Activated T-cell treated with anti-CD3 and anti-CD28 coated beads for 24 hours (primary cell): Measurements from ENCODE around the gene CRLF1.

Experiments used
- DNase-seq: peaks from one replicate; pipeline ENCODE4 v3.0.0-alpha.2; 2020; ENCODE audit warnings: low read depth

Gene CRLF1, protein sequence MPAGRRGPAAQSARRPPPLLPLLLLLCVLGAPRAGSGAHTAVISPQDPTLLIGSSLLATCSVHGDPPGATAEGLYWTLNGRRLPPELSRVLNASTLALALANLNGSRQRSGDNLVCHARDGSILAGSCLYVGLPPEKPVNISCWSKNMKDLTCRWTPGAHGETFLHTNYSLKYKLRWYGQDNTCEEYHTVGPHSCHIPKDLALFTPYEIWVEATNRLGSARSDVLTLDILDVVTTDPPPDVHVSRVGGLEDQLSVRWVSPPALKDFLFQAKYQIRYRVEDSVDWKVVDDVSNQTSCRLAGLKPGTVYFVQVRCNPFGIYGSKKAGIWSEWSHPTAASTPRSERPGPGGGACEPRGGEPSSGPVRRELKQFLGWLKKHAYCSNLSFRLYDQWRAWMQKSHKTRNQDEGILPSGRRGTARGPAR

DNA sequence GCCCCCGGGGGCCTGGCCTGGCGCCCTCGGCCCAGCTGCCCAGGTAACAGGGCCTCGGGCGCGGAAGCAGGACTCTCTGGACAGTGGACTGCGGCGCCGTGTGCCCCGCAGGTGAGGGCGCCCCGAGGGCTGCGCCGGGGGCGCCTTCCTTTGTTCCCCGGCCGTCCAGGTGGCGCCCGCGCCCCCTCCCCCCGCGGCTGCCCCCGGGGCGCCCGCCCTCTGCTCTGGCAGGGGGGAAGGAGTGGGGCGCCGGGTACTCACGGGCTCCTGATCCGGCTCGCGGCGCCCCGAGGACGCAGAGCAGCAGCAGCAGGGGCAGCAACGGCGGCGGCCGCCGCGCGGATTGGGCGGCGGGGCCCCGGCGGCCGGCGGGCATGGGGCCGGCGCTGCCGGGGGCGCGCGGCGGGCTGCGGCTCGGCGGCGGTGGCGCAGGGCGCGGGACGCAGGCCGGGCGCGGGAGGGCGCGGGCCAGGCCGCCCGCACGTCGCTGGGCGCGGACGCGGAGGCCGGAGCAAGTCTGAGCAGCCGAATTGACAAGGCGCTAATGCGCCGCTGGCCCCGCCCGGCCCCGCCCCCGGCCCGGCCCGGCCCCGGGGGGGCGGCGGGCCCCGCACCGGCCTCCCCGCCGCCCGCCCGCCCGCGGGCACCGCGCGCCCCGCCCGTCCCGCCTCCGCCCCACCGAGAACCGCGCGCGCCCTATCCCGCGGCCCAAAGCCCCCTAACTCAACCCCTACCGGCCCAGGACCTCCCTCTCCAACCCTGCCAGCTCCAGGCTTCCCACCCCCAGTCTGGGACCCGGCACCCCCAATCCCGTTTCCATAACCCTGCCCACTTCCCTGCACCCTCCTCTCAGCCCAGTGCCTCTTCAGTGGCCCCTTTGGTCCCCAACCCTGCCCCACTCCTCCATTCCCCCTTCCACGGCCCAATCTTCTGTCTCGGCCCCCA lies at the start of gene CRLF1:
Gene CRLF1 (minus strand): TSS at position 519 of the 945 bp plus-strand sequence. CDS start 143 bp downstream, at position 376.
- DNase-seq, result no peak

DNA sequence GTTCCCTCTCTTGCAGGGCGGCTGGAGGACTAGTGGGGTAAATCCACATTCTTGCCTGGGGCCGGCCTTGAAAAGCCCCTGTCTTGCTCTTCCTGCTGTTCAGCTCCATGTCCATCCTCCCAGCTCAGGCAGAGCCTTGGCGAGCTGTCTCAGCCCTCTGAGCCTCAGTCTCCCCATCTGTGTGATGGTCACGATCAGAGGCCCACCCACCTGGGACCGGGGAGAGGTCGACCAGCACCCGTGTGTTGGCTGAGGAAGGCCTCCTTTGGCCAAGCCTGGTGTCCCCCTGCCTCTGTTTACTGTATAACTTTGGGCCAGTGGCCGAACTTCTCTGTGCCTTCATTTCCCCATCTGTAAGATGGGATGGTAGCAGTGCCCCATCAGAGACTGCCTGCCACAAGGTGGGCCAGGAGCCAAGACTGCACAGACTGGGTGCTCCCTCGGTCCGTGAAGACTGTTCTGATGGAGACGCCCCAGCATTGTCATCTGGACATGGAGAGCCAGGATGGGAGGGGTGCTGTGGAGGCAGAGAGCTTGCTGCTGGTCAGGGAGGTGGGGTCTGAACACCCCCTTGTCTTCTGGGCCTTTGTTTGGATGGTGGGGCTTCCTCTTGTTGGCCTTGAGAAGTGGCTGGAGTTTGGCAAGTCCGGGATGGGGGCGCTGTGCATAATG lies 48.7 kb upstream of the CRLF1 start:
- DNase-seq, result no peak

DNA sequence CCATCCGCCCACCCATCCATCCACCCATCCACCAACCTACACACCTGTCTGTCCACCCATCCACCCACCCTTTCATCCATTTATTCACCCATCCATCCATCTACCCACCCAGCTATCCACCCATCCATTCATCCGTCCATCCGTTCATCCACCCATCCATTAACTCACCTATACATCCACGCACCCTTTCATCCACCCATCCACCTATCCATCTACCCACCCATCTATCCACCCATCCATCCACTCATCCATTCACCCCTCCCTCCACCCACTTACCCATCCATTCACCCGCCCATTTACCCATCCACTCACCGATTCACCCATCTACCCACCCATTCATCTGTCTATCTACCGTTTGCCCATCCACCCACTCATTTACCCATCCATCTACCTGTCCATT lies 47.9 kb upstream of the CRLF1 start:
- no peak for DNase-seq

DNA sequence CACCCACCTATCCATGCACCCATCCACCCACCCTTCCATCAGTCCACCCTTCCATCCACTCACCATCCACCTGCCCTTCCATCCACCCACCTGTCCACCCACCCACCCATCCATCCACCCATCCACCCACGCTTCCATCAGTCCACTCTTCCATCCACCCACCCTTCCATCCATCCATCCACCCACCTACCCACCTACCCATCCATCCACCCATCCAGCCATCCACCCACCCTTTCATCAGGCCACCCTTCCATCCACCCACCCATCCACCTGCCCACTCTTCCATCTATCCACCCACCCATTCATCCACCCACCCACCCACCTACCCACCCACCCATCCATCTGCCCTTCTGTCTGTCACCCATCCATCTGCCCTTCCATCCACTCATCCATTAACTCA lies 47.3 kb upstream of the CRLF1 start:
- DNase-seq, result no peak

DNA sequence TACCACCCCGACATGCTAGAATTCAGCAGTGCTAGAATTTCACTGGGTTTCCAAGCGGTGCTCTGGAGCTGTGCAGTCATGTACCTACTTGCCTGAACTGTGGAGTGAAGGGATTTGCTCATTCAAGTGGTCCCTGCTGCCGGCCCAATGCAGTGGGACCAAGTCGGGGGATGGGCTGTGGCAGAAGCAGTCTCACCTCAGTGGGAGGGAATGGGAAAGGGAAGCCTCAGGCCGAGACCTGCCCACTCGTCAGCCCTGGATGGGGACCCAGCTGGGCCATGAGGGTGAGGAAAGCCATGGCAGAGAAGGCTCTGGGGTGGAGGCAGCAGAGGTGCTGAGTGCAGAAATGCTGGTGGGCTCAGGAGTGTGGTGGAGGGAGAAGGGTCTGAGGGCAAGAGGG lies 45.1 kb upstream of the CRLF1 start:
- DNase-seq, result no peak

DNA sequence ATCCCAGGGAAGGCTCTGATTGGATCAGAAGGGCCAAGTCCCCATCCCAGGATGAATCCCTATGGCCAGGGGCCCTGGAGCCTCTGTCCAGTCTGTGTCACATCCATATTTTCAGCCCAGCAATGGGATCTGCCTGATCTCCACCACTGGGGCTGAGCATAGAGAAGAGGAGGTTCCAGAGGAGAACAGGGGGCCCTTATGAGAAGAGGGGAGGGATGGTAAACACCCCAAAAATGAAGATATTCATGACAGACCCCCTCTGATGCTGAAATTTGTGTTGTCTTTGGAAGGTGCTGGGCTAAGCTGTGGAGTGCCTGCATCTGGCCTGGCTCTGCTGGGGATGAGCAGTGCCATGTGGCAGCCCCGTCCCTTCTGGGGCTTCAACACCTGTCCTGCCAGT lies 44.7 kb upstream of the CRLF1 start:
- DNase-seq, result no peak

DNA sequence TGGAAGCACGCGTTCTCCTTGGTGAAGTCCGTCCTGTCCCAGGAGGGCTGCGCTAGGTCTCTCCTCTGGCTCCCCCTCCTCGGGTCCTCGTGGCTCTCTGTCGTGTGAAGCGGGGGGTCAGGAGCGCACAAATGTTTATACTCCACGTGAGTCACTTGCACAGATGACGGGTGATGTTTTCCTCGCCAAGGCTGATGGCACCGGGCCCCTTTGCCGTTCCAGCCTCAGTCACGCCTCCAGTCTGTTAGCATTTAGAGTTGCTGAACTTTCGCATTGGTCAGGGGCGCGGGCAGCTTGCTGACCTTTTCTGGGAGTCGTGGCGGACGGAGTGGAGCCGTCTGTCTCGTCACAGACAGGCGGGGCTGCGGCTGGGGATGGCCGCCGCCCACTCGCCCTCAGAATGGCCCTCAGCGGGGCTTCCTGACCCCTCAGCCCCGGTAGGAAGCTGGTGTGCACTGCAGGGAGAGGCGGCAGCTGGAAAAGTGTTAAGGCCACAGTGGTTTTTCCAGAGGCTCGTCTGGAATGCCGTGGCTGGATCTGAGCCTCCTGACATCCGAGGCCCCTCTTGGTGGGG lies 44.0 kb upstream of the CRLF1 start:
- no peak for DNase-seq

DNA sequence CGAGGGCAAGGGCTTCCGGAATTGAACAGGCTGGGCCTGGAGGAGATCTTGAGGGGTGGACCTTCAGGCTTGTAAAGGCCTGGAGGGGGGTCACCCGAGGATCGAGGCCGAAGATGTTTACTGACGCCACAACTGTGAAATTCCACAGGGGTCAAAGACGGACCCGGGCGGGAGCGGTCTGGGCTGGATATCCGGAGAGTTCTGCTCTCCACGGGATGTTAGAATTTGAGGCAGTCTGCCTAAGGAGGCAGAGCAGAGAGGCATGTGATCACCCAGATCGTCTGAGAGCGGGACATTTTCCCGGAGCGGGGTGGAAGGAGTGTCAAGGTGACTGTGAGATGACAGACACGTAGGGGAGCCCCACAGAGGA lies 43.4 kb upstream of the CRLF1 start:
- no peak for DNase-seq

DNA sequence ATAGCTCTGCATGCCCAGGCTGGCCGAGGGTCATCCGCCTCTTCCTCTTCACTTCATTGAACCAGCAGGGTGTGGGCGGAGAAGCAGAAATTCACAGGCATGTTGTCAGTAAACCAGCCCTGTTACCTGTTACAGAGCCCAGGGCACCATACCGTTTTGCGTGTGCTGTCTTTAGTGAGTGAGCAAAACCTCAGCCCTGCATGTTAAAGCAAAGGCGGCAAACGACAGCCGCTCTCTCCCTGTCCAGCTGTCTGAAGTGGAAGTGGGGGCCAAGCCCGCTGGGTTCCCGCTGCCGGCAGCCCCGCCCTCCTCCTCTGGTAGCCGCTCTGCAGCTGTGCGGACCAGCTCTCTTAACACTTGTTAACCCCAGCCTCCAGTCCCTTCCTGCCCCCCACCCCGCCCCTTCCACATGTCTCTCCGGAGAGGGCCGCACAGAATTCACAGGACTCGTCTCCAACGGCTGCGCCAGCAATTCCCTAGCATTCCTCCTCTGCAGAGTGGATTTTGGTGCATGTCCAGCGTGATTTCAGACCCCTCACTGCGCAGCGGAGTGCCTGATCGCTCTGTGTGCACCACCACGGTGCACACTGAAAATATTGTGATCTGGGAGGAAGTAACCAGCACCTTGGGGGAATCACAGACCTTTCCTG lies 42.9 kb upstream of the CRLF1 start:
- no peak for DNase-seq

DNA sequence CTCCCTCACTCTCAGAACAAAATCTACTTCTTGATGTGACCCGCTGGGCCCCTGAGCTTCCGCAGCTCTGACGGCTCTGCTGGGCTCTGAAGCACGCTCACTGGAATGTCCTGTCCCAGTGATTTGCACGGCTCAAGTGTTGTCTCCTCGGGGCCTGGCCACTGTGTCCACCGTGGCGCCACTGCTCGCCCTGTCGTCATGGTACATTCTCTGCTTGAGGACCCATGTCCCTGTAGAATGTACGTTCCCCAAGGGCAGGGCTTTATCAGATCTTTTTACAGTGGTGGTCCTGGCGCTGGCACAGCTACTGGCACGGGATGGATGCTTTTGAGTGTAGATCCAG lies 42.3 kb upstream of the CRLF1 start:
- no peak for DNase-seq

DNA sequence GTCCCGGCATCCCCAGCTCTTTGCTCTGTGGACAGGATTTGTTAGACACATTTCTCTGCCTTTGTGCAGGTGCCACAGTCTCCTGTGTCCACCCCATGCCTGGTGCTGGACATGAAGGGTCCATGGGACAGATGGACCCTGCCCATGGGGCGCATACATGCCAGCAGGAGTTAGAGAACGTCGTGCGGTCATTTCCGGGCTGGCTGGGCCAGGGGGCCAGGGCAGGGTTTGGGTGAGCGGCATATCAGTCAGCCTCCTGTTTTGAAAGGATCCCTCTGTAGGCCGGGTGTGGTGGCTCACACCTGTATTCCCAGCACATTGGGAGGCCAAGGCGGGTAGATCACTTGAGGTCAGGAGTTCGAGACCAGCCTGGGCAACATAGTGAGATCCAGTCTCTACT lies 41.2 kb upstream of the CRLF1 start:
- DNase-seq, result no peak

DNA sequence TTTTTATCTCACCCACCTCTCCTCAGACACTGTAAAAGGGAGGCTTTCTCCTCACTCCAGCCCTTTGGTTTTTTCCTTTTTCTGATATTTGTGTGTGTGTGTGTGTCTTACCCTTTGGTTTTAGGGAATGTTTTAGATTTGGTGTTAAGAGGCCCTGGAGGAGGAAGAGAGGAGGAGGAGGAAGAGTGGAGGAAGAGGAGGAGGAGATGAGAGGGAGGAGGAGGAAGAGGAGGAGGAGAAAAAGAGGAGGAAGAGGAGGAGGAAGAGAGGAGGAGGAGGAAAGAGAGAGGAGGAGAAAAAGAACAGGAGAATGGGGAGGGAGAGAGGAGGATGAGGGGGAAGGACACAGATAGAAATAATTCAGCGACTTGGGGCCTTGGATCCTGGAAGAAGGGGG lies 40.8 kb upstream of the CRLF1 start:
- no peak for DNase-seq

DNA sequence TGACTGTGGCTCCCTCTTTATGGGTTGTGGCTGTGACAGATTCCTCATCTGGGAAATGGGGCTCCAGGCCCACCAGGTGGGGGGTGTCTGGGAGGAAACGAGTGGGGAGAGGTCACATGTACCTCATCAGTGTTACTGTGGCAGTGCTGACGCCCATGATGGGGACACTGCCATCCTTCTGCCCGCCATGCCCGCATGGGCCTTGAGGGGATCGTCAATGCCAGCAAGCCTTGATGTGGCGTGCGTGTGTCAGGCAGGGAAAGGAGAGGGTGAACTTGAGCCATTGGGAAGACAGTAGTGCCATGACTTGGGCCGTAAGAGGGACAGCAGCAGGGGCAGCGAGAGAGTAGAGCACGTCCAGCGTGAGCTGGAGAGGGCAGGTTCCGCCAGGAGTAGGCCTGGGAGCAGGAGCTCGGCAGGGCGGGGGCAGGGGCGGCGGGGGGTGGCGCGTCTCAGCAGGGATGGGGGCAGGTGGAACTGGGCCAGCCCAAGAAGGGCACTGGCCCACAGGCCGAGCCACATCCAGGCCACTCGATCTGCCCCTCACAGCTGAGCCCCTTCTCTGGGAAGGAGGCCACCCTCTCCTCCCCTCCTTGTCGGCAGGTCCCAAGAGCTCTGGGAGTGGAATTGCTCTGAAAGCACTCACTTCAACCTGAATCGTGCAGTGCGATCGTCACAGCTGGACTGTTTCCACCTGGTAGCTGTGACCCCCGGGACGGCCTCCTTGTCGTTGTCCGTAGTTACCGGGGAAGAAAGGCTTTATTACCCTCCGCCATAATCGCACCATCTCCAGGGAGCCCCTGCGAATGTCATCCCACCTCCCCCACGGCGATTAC lies 40.2 kb upstream of the CRLF1 start:
- no peak for DNase-seq

DNA sequence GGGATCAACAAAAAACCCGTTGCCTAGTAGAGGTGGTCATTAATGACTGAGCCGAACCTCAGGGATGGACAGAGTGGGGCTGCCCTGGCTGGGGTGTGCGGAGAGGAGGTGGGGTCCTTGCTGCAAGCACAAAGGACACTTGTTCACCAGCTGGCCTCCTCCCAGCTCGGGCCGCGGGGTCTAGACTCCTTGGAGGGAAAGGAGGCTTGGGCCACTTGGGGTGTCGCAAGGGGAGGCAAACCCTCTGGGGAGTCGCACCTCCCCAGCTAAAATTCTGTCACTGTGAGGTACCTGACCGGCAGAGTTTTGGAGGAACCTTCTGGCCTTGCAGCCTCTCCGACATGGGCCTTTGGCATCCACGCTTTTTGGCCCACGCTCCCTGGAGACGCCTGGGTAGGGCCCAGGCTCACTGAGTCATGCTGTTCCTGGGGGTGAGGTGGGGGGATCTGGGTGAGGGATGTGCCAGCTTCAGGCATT lies 38.5 kb upstream of the CRLF1 start:
- no peak for DNase-seq

DNA sequence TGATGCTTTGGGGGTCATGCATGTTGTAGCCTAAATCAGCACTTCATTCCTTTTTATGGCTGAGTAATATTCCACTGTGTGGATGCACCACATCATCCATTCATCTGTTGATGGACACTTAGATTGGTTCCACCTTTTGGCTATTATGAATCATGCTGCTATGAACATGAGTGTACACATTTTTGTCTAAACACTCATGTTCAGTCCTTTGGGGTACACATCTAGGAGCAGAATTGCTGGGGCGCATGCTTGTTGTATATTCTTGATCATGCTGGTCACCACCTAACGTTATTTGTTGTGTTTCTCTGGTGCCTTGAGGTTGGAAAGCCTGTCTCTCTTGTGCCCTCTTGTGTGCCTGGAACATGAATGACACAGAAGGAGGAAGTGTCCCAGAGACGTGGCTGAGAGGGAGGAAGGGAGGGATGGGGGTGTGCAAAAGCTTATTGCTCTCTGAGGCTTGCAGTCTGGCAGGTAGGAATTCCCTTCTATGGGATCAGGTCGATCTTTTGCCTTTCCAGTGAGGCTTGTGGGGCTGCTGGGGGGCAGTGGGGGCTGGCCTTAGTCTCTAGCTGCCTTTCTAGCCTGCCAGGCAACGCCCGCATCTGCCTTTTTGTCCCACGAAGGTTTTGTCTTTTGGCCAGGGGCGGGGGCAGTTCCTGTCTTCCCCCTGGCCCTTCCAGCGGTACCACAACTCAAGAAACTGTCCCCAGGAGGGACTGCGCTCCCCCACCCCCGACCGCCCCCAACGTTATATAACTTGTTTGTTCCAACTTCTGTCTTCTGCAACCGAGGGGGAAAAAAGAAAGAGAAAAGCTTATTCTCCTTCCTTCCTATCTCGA lies 37.8 kb upstream of the CRLF1 start:
- DNase-seq, result no peak

DNA sequence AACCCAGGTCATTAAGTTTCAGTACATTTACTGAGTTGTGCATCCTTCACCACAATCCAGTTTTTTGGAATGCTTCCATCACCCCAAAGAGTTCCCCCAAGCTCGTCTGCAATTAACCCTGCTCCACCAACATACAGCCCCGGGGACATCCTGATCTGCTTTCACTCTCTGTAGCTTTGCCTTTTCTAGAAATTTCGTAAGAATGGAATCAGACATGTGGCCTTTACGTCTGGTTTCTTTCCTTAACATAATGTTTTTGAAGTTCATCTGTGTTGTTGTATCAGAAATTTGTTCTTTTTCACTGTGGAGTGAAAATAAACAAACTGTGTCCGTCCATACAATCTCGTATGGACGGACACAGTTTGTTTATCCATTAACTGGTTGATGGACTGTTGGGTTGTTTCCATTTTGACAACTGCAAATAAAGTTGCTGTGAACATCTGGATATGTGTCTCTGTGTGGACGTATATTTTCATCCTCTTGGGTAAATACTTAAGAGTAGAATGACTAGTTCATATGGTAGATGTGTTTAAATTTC lies 33.2 kb upstream of the CRLF1 start:
- DNase-seq, result no peak

DNA sequence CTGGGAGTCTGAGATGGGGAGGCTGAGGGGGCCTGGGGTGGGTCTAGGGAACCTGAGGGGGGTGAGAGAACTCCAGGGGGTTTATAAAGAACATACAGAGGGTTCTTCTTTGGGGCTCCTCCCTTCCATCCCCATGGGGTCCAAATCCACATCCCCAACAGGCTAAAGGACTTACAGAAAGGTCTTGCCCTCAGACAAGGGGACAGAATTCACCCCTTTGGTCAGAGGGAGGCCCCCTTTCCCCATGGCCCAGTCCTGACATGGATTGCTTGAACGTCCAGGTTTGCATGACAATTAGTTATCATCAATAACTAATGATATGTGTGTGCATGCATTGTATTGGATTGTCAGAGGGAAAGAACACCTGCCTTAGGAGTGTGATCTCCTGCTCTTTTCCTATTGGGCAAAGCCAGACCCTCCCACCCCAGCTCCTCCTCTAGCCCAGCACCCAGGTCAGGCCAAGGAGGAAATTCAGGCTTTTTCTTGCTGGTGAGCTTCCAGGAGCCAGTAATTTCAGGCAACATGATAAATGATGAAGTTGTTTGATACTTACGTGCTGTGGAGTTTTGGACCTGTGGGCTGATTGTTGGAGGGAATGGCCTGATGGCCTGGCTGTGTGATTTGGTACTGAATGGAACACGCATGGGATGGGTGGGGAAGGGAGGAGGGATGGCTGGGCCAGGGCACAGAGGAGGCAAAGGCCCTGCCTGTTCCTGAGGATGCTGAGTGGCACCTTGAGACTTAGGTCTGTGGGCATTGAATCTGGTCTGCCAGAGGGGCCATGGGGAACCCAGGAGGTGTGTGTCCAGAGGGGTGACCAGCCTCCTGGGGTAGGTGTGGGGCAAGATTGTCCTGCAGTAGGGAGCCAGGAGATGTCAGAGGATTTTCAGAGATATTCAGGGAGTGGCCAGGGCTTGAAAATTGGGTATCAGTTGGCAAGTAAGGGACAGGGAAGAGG lies 31.4 kb upstream of the CRLF1 start:
- DNase-seq, result no peak

DNA sequence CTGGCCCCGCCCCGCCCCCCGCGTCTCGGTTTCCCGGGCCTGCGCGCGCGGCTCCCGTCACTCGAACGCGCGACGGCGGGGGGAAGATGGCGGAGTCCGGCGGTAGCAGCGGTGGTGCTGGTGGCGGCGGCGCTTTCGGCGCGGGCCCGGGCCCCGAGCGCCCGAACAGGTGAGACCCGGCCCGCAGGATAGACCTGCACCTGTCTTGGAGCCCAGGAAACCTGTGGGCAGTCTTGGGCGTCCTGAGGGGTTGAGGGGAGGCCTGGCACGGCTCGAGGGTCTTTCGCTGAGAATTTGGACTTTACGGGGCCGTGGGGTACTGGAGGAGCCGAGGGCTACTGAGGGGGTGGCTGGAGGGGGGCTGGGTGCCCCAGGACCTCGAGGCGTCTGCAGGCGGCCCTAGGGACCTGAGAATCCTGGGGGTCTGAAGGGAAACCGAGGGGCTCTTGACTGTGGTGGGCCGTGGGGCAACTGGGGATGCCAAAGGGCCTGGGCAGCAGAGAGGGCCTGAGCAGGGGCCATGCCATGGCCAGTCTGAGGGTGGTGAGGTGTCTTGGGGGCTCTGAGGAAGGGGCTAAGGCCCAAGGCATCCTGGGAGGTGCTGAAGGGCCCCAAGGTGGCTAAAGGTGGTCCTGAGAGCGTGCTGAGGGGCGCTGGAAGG lies 30.5 kb upstream of the CRLF1 start, which contains the start of gene KLHL26:
Gene KLHL26 (plus strand): TSS at position 60 of the 661 bp plus-strand sequence. CDS start 27 bp downstream, at position 87.
- no peak for DNase-seq
